GM19328 (cell line): ENCODE measurements around the gene EPAS1.

Source experiments
- ATAC-seq: cut with Tn5 transposase; IDR thresholded peaks from one replicate; pipeline ENCODE4 v1.9.1; 2021; ENCODE audit warnings: mild to moderate bottlenecking, moderate library complexity; ENCODE audit not compliant: unreplicated experiment

The EPAS1 gene

GRCh38 chr2:46402874-46403273, 105.7 kb downstream of the EPAS1 start:
- ATAC-seq: no peak

- no peak for ATAC-seq
These were observed 107.1 kb downstream of the EPAS1 start for GRCh38 chr2:46404181-46404759.

- no peak for ATAC-seq
These were observed 110.7 kb downstream of the EPAS1 start for GRCh38 chr2:46407852-46408455.

- no peak for ATAC-seq
These were observed 112.5 kb downstream of the EPAS1 start for GRCh38 chr2:46409756-46410155.

- no peak for ATAC-seq
These were observed 113.4 kb downstream of the EPAS1 start for GRCh38 chr2:46410273-46411244.

DNA sequence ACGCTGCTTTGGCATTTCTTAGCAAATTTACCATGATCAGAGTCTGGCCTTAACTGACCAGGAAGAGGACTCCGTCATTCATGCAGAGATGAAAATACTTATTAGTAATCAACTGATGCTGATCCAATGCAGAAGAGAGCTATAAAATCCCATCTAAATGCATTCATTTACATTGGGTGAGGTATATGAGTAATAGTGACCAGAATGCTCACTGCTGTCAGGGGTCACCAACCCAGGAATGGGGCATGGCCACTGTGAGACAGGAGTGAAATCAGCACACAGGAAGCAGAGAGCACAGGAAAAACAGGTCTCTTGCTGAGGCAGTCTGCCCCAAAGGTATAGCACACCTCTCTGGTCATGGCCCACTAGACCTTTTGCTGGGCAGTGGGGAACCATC, 114.0 kb downstream of the EPAS1 start:
- no peak for ATAC-seq

- no peak for ATAC-seq
These were observed 114.8 kb downstream of the EPAS1 start for GRCh38 chr2:46411985-46412384.

GRCh38 chr2:46413111-46413510, 115.9 kb downstream of the EPAS1 start:
- no peak for ATAC-seq

DNA sequence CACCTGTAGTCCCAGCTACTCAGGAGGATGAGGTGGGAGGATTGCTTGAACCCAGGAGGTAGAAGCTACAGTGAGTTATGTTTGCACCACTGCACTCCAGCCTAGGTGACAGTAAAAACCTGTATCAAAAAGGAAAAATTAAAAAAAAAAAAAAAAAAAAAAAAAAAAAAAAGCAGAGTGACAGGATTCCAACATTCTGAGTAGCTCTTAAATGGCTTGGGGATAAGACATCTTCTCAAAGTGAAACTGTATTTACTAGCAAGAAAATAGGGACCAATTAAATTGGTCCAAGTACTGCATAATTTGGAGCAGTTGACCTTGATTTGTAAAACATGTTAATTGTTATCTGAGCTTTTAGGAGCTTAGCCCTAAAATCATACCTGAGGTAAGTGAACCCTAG, 116.4 kb downstream of the EPAS1 start:
- no peak for ATAC-seq

DNA sequence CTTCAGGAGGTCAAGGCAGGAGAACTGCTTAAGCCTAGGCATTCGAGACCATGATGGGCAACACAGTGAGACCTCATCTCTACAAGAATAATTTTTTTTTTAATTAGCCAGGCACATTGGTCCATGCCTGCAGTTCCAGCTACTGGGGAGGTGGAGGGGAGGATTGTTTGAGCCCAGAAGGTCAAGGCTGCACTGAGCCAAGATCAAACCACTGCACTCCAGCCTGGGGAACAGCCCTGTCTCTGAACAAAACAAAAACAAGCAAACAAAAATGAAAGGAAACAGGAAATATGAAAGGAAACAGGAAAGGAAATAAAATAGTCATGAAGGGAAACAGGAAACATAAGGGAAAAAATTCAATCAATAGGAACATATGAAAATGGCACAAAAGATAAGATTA, 117.5 kb downstream of the EPAS1 start:
- no peak for ATAC-seq

DNA sequence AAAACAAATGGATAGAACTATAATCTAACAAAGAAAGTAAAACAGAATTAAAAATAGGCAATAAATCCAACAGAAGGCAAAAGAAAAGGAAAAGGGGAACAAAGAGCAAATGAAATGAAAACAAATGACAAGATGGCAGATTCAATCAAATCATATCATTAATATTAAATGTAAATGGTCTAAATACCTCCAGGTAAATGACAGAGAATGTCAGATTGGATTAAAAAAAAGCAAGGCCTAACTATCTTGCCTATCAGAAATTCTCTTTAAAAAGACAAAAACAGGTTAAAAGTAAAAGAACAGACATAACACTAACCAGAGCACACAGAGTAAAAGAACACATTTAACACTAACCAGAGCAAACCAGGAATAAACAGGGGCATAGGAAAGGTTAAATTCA, 119.1 kb downstream of the EPAS1 start:
- no peak for ATAC-seq

DNA sequence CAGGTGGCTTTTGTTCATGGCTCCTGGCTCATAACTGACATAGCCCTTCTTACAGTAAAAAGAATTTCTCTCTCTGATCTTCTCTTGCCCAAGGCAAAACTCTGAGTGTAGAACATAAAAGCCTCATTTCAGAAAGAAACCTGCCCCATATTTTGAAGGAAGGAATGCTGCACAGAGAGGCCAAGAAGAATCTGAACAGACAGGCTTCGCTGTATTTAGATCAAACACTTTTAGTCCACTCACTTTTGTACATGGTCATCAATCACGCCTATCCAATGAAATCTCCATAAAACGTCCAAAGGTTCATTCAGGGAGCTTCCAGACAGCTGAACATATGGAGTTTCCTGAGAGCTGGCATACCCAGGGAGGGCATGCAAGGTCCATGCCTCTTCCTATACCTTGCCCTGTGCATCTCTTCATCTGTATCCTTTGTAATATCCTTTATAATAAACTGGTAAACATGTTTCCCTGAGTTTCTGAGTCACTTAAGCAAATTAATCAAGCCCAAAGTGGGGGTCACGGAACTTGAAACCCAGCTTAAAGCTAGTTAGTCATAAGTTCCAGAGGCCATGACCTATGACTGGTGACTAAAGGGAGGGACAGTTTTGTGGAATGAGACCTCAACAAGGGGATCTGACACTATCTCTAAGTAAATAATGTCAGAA, 119.7 kb downstream of the EPAS1 start:
- no peak for ATAC-seq

GRCh38 chr2:46420945-46421344, 123.7 kb downstream of the EPAS1 start:
- ATAC-seq: no peak

DNA sequence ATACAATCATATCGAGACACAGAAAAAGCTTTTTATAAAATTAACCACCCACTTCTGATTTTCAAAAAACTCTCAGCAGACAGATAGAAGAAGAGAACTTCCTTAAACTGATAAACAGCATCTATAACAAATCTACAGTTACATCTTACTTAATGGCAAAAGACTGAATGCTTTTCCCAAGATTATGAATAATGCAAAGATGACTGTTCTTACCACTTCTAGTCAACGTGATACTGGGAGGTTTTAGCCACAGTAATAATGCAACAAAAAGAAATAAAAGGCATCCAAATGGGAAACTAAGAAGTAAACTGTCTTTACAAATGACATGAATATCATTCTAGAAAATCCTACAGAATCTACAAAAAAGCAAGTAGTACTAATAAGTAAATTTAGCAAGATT, 124.2 kb downstream of the EPAS1 start:
- no peak for ATAC-seq

DNA sequence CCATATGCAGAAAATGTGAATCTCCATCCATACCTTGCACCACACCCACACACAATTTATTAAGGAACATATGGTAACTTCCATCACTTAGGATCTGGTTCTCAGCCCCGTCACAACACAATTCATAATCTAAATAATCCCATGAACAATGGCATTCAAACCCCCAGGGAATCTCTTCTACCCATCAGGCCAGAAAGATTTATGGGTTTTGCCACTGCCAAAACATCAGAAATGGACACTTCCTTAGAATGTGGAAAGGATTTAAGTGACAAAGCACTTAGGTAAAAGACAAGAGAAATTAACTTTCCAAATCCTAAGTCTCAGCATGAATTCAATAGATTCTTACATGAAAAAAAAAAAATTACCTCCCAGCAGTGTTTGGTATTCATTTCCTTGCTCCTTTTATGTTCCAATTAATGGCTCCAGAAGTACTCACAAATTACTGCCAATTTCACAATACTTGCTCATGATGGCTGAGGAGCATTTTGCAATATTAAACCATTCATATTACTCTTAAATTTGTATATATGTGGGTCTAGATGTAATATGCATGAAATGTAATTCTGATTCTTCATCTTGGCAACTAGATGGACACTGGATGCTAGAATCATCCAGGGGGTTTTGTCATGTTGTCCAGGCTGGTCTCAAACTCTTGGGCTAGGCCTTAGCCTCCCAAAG, 125.6 kb downstream of the EPAS1 start:
- ATAC-seq: no peak

DNA sequence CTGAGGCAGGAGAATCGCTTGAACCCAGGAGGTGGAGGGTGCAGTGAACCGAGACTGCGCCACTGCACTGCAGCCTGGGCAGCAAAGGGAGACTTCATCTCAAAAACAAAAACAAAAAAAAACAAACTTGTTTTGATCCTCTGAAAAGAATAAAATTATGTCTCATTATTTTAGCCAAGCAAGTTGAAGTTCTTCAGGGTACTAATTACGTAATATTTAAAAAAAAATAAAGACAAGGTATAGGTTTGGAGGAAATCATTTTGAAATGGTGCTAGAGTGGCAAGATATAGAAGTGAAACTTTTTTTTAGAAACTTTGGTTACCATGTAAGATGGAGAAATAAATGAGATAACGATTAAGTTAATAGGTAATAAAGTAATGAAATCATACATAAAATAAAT, 127.7 kb downstream of the EPAS1 start:
- ATAC-seq: no peak

GRCh38 chr2:46428911-46429436, 131.8 kb downstream of the EPAS1 start:
- no peak for ATAC-seq

DNA sequence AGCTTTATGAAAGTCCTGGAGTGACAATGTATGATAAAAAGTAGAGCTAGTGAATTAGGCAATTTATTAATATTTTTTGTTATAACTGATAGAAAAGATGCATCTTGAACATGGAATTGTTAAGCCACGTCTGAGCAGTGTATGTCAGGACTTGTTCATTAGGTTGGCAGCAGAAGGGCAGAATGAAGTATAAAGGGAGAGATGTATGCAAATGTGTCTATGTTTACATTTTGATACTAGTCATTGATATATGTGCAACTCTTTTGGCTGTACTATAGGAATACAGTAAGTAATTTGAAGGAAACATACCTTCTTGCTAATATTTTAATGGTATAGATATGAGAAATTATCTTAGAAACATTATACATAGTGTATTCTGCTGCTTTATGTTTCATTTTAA, 133.2 kb downstream of the EPAS1 start:
- no peak for ATAC-seq

GRCh38 chr2:46430992-46431391, 133.8 kb downstream of the EPAS1 start:
- ATAC-seq: no peak

- no peak for ATAC-seq
These were observed 134.5 kb downstream of the EPAS1 start for GRCh38 chr2:46431481-46432235.
